ENCODE data around the gene SGF29.

- TF ChIP-seq CTCF (IDR thresholded peaks at IDR 0.05; ENCODE audit: low read depth, low read length) (no peak), MAX (IDR thresholded peaks at IDR 0.05; ENCODE audit: low read depth, low read length) (no peak), MYC (IDR thresholded peaks at IDR 0.05; ENCODE audit: low read depth, low read length) (no peak)
These were observed 3.2 kb downstream of the SGF29 start for GRCh38 chr16:28556914-28557320.

All from NB4 (cell line).